ENCODE data around the gene SYNM. TPM values are rescaled to one million over a fixed set of nuclear protein-coding genes. Genes with fewer than 3 reads are reported as not detected.
"Not testable (repeated sequence)": the region's sequence is repeated elsewhere in the genome, so short reads cannot be mapped to it uniquely, and the experiment has no call there.

The SYNM gene
- total RNA-seq, 1 experiment from 2014 or later, result 0.12 TPM

DNA sequence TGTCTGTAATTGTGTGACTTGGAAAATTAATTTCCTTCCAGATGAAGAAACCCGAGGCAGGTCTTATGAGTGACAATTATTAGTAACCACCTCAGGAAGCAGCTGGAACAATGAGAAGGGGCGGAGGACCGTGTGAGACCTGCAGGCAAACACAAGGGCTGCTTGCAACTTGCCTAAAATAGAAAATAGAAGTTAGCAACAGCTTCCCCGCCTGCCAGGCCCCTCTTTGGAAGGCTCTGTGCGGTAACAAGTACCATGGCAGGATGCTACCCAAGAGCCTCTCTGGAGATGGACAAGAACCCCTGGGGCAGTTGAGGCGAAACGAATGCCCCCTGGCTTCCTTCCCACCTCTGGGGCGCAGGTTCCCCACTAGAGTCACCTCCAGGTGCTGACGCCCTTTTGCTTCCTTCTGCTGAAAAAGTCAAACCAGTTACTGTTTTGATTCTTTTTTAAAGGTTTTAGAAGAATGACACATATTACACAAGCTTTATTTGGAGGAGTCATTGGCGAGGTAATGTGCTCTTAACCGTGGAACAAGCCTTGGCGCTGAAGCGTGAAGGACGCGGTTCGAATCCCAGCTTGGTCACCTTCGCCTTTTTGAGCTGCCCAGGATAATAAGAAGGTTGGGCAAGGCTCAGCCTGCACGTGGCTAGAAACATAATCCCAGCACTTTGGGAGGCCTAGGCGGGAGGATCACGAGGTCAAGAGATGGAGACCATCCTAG is 47.0 kb upstream of the SYNM start:
- Mint-ChIP-seq H3K4me3 (ENCODE audit: unreplicated experiment) (peak overlapping the region; percentile 52), H3K27me3 (ENCODE audit: insufficient read depth, unreplicated experiment) (peaks cover 23% of the 10 kb centered on the region), H3K27ac (ENCODE audit: low read depth, unreplicated experiment) (no peak overlapping the region), H3K36me3 (ENCODE audit: insufficient read depth, unreplicated experiment) (no peaks in the 10 kb centered on the region), H3K9me3 (ENCODE audit: unreplicated experiment) (no peaks in the 10 kb centered on the region), H3K4me1 (ENCODE audit: insufficient read depth, unreplicated experiment) (peaks cover 6% of the 10 kb centered on the region)
- no TSS peak for BruUV-seq (replicated peaks)
- CTCF ChIA-PET, result interaction anchor here (0.6 to 2.8 kb wide), 14 partner anchors 8 to 1104 kb away, joined by 3 to 7 read pairs (median 3); no protein-coding TSS in a partner anchor
- no peak for DNase-seq (ENCODE audit: unreplicated experiment)
- POLR2A ChIA-PET, result interaction anchor here (0.6 to 1.4 kb wide), 2 partner anchors 204 to 411 kb away, joined by 3 to 6 read pairs; no protein-coding TSS in a partner anchor
- TF ChIP-seq, protein P1, sequence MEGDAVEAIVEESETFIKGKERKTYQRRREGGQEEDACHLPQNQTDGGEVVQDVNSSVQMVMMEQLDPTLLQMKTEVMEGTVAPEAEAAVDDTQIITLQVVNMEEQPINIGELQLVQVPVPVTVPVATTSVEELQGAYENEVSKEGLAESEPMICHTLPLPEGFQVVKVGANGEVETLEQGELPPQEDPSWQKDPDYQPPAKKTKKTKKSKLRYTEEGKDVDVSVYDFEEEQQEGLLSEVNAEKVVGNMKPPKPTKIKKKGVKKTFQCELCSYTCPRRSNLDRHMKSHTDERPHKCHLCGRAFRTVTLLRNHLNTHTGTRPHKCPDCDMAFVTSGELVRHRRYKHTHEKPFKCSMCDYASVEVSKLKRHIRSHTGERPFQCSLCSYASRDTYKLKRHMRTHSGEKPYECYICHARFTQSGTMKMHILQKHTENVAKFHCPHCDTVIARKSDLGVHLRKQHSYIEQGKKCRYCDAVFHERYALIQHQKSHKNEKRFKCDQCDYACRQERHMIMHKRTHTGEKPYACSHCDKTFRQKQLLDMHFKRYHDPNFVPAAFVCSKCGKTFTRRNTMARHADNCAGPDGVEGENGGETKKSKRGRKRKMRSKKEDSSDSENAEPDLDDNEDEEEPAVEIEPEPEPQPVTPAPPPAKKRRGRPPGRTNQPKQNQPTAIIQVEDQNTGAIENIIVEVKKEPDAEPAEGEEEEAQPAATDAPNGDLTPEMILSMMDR (IDR thresholded peaks at IDR 0.05; ENCODE audit: unreplicated experiment), result no peak
- intact Hi-C loops (cut with micrococcal nuclease), result loop anchor here (5.0 kb wide), 3 partner anchors 156 to 616 kb away; partner anchors contain the start of gene IGF1R

DNA sequence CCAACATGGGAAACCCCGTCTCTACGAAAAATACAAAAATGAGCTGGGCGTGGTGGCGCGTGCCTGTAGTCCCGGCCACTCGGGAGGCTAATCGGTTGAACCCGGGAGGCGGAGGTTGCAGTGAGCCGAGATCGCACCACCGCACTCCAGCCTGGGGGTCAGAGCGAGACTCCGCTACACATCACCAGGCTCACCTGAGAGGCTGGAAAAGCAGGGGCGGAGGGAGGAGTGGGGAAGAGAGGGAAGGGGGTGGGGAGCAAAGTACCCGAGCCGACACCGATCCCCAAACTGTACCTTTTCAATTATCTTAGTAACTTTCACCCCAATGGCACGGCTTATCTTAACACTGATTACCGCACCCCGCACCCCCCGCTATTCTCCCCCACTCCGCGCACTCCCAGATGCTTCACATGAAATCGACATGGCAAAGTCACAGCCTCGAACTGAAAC is 46.4 kb upstream of the SYNM start:
- Mint-ChIP-seq H3K4me1 (ENCODE audit: insufficient read depth, unreplicated experiment) (peaks cover 2% of the 10 kb centered on the region), H3K27ac (ENCODE audit: low read depth, unreplicated experiment) (no peak overlapping the region), H3K27me3 (ENCODE audit: insufficient read depth, unreplicated experiment) (peaks cover 29% of the 10 kb centered on the region), H3K9me3 (ENCODE audit: unreplicated experiment) (no peaks in the 10 kb centered on the region), H3K36me3 (ENCODE audit: insufficient read depth, unreplicated experiment) (peaks cover 2% of the 10 kb centered on the region), H3K4me3 (ENCODE audit: unreplicated experiment) (peak overlapping the region; percentile 63)
- no peak for DNase-seq (ENCODE audit: unreplicated experiment)
- BruUV-seq (replicated peaks), result no TSS peak
- POLR2A ChIA-PET, result interaction anchor here (1.2 to 1.4 kb wide), 2 partner anchors 44 to 205 kb away, joined by 4 to 6 read pairs; no protein-coding TSS in a partner anchor
- intact Hi-C loops (cut with micrococcal nuclease), result loop anchor here (5.0 kb wide), 3 partner anchors 156 to 616 kb away; partner anchors contain the start of gene IGF1R
- TF ChIP-seq, protein P1 (IDR thresholded peaks at IDR 0.05; ENCODE audit: unreplicated experiment), result no peak
- CTCF ChIA-PET, result interaction anchor here (0.6 to 2.8 kb wide), 13 partner anchors 8 to 1103 kb away, joined by 3 to 8 read pairs (median 4); no protein-coding TSS in a partner anchor

DNA sequence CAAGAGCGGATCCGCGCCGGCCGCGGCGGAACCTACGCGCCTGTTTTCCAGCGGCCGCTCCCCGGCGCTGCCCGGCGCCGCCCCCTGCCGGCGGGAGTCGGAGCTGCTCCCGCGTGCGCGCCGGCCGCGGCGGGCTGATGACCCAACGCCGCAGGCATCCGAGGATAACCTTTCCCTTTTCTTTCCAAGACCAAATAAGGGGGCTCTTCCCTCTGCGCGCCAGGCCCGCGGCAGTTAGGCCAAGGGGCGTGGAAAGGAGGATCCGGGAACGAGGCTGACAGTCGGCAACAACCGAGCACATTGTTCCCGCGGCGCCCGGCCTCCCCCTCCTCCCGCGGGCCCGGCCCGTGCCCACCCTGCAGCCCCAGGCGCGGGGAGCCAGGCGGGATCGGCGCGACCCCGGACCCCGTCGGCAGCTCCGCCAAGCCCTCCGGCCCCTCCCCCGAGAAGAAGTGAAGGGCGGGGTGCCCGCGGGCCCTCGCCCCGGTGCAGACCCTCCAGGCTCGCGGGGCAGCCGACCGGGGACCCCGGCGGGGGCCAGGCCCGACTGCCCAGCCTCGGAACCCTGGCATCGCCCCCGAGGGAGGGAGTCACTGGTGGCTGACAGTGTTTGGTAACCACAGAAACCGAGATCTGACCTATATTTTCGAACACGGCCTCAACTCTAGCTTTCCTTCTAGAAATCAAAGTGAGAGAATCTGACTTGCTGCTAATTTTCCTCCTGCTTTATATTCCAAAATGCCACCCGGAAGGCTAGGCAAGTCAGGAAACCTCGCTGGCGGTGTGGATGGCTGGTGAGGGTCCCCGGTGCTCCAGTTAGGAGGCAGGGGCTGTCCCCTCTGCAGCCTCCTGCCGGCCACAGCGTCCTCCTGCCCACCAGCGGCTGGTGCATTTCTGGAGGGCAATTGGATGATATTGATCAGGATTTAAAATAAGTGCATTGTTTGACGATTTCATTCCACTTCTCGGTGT is 45.6 kb upstream of the SYNM start:
- DNase-seq (ENCODE audit: unreplicated experiment), result peak; percentile 50
- TF ChIP-seq, protein P1 (IDR thresholded peaks at IDR 0.05; ENCODE audit: unreplicated experiment), result peak; percentile 81
- Mint-ChIP-seq H3K4me1 (ENCODE audit: insufficient read depth, unreplicated experiment) (no peaks in the 10 kb centered on the region), H3K9me3 (ENCODE audit: unreplicated experiment) (no peaks in the 10 kb centered on the region), H3K36me3 (ENCODE audit: insufficient read depth, unreplicated experiment) (peaks cover 4% of the 10 kb centered on the region), H3K27me3 (ENCODE audit: insufficient read depth, unreplicated experiment) (peaks cover 30% of the 10 kb centered on the region), H3K4me3 (ENCODE audit: unreplicated experiment) (peak overlapping the region; percentile 63), H3K27ac (ENCODE audit: low read depth, unreplicated experiment) (no peak overlapping the region)
- POLR2A ChIA-PET, result interaction anchor here (0.6 to 1.4 kb wide), 4 partner anchors 45 to 308 kb away, joined by 3 to 6 read pairs (median 4); no protein-coding TSS in a partner anchor
- CTCF ChIA-PET, result interaction anchor here (0.5 to 2.8 kb wide), 16 partner anchors 9 to 1209 kb away, joined by 3 to 8 read pairs (median 4); no protein-coding TSS in a partner anchor
- BruUV-seq (replicated peaks), result no TSS peak
- intact Hi-C loops (cut with micrococcal nuclease), result loop anchor here (1.0 to 5.0 kb wide), 5 partner anchors 157 to 617 kb away; partner anchors contain the start of gene IGF1R

DNA sequence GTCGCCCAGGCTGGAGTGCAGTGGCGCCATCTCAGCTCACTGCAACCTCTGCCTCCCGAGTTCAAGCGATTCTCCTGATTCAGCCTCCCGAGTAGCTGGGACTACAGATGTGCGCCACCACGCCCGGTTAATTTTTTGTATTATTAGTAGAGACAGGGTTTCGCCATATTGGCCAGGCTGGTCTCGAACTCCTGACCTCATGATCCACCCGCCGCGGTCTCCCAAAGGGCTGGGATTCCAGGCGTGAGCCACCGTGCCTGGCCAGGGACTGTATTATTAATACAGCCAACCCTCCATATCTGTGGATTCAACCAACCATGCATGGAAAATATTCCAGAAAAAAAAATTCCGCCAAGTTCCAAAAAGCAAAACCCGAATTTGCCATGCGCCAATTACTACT is 44.7 kb upstream of the SYNM start:
- H3K27ac Mint-ChIP-seq (ENCODE audit: low read depth, unreplicated experiment), result not testable (repeated sequence)

More for the DNA sequence above, 44.7 kb upstream of the SYNM start:
- BruUV-seq (replicated peaks); H3K36me3 Mint-ChIP-seq (ENCODE audit: insufficient read depth, unreplicated experiment); H3K9me3 Mint-ChIP-seq (ENCODE audit: unreplicated experiment); DNase-seq (ENCODE audit: unreplicated experiment); POLR2A ChIA-PET; H3K4me1 Mint-ChIP-seq (ENCODE audit: insufficient read depth, unreplicated experiment); intact Hi-C loops (cut with micrococcal nuclease); H3K4me3 Mint-ChIP-seq (ENCODE audit: unreplicated experiment): not testable (repeated sequence)
- H3K27me3 Mint-ChIP-seq (ENCODE audit: insufficient read depth, unreplicated experiment), result peaks cover 30% of the 10 kb centered on the region
- CTCF ChIA-PET, result interaction anchor here (0.7 to 1.9 kb wide), 6 partner anchors 8 to 540 kb away, joined by 3 to 8 read pairs (median 4); no protein-coding TSS in a partner anchor
